Gastrocnemius medialis (tissue), 4 donors: ENCODE measurements around the gene IL21R.

Experiments used
- CTCF ChIP-seq, 5 experiments: fragments of 450-650 bp in 3 of 5; fragments of 200-600 bp in 2 of 5; sonication (generic) in 2 of 5; IDR thresholded peaks in 4 of 5; conservative IDR thresholded peaks in 1 of 5; 1 replicate in 4 of 5; 2 replicates in 1 of 5; pipeline ENCODE4 v1.5.1; 2016 to 2019; ENCODE audit warnings: antibody characterized with exemption in 5 of 5, mild to moderate bottlenecking in 3 of 5, moderate library complexity in 3 of 5
- POLR2A ChIP-seq, 2 donors: fragments of 450-650 bp; IDR thresholded peaks; one replicate each; pipeline ENCODE4 v1.6.1; 2017; ENCODE audit warnings: antibody characterized with exemption in 2 of 2, mild to moderate bottlenecking in 2 of 2, moderate library complexity in 2 of 2

DNA sequence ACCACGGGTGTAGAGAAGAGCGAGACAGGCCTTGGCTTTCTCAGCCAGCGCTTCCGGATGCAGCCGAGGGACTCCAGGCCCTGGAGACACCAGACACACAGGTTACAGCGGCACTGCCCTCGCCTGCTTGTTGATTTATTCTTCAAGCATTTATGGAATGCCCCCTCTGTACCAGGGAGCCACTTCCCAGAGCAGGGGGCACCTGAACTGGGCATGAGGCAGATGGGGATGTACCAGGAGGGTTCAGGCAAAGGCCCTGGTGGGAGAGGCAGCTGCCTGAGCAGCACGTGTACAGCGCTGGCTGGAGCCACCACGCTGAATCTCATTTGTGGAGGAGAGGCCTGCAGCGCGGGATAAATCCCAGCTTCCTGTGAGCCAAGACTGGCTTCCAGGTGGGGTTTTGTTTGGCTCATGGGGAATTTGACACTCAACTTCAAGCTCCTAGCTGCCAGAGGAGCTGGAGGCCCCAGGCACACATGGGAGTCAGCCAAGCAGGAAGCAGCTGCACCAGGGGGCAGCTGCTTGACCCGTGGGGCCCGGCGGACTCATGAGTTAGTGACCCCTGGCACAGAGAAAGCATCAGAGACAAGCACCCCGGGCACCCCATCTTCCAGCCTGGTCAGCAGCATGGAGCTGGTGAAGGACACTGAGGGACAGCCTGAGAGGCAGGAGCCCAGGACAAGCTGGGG lies 59.7 kb downstream of the IL21R start:
- TF ChIP-seq CTCF (IDR thresholded peaks at IDR 0.05 in 4 of 5, conservative IDR thresholded peaks at IDR 0.05 in 1 of 5), result no peak
- no peak for TF ChIP-seq POLR2A (IDR thresholded peaks at IDR 0.05)
